HepG2 (cell line): ENCODE results near the gene ANKFY1. TPM values are rescaled to one million over a fixed set of nuclear protein-coding genes. Genes with fewer than 3 reads are reported as not detected.

Source experiments
- ATF2 ChIP-seq: sonication (generic); formaldehyde crosslinking; IDR thresholded peaks from 2 replicates; pipeline ENCODE4 v1.4.0; 2020; ENCODE audit warnings: missing genetic modification reagents
- ATF7 ChIP-seq, 2 experiments: fragments of 450-650 bp in 1 of 2; sonication (generic) in 1 of 2; formaldehyde crosslinking in 1 of 2; IDR thresholded peaks; 2 replicates each; pipeline versions ENCODE4 v1.4.0 to v1.6.1; 2016 to 2020; ENCODE audit warnings: antibody characterized with exemption in 1 of 2, mild to moderate bottlenecking in 1 of 2, missing genetic modification reagents in 1 of 2
- CC2D1A ChIP-seq: sonication (generic); formaldehyde crosslinking; IDR thresholded peaks from 2 replicates; pipeline ENCODE4 v1.8.1; 2023; ENCODE audit warnings: mild to moderate bottlenecking, missing genetic modification reagents
- DMAP1 ChIP-seq: IDR thresholded peaks from 2 replicates; pipeline ENCODE4 v1.6.1; 2016
- FOSL2 ChIP-seq: sonication (generic); formaldehyde crosslinking; IDR thresholded peaks from 2 replicates; pipeline ENCODE4 v1.4.0; 2020; ENCODE audit warnings: missing genetic modification reagents
- HNRNPL ChIP-seq: fragments of 200-400 bp; formaldehyde crosslinking; IDR thresholded peaks from 2 replicates; pipeline ENCODE4 v1.6.1; 2017; ENCODE audit warnings: mild to moderate bottlenecking, low read depth, low read length
- HNRNPUL1 ChIP-seq: fragments of 200-400 bp; formaldehyde crosslinking; IDR thresholded peaks from 2 replicates; pipeline ENCODE4 v1.6.1; 2017; ENCODE audit warnings: low read depth, mild to moderate bottlenecking, low read length, moderate library complexity
- KDM2A ChIP-seq: sonication (generic); formaldehyde crosslinking; IDR thresholded peaks from 2 replicates; pipeline ENCODE4 v1.4.0; 2020; ENCODE audit warnings: low read depth, missing genetic modification reagents, borderline replicate concordance
- KMT2A ChIP-seq: sonication (generic); formaldehyde crosslinking; IDR thresholded peaks from 2 replicates; pipeline ENCODE4 v1.4.0; 2020; ENCODE audit warnings: missing genetic modification reagents
- NRL ChIP-seq: sonication (generic); formaldehyde crosslinking; IDR thresholded peaks from 2 replicates; pipeline ENCODE4 v1.5.0; 2020; ENCODE audit warnings: missing genetic modification reagents, mild to moderate bottlenecking, moderate library complexity, borderline replicate concordance
- RBFOX2 ChIP-seq: fragments of 200-400 bp; formaldehyde crosslinking; IDR thresholded peaks from 2 replicates; pipeline ENCODE4 v1.6.1; 2017; ENCODE audit warnings: low read depth, mild to moderate bottlenecking, low read length
- SAP130 ChIP-seq: IDR thresholded peaks from 2 replicates; pipeline ENCODE4 v1.6.1; 2016; ENCODE audit warnings: low read depth
- SIX4 ChIP-seq: sonication (generic); formaldehyde crosslinking; IDR thresholded peaks from 2 replicates; pipeline ENCODE4 v1.4.0; 2020; ENCODE audit warnings: missing genetic modification reagents
- ZBTB21 ChIP-seq: sonication (generic); formaldehyde crosslinking; IDR thresholded peaks from 2 replicates; pipeline ENCODE4 v1.4.0; 2020; ENCODE audit warnings: missing genetic modification reagents
- ZBTB38 ChIP-seq: sonication (generic); formaldehyde crosslinking; IDR thresholded peaks from 2 replicates; pipeline ENCODE4 v1.5.1; 2020; ENCODE audit warnings: mild to moderate bottlenecking, missing genetic modification reagents
- ZNF101 ChIP-seq: sonication (generic); formaldehyde crosslinking; IDR thresholded peaks from 2 replicates; pipeline ENCODE4 v1.4.0; 2020; ENCODE audit warnings: mild to moderate bottlenecking, low read depth, missing genetic modification reagents, borderline replicate concordance
- ZNF160 ChIP-seq: sonication (generic); formaldehyde crosslinking; IDR thresholded peaks from 2 replicates; pipeline ENCODE4 v1.8.0; 2022; ENCODE audit warnings: mild to moderate bottlenecking, inconsistent platforms, missing genetic modification reagents
- ZNF331 ChIP-seq: sonication (generic); formaldehyde crosslinking; IDR thresholded peaks from 2 replicates; pipeline ENCODE4 v1.4.0; 2020; ENCODE audit warnings: missing genetic modification reagents
- ZNF34 ChIP-seq: sonication (generic); formaldehyde crosslinking; IDR thresholded peaks from 2 replicates; pipeline ENCODE4 v1.4.0; 2020; ENCODE audit warnings: mild to moderate bottlenecking, missing genetic modification reagents, borderline replicate concordance
- ZNF441 ChIP-seq: sonication (generic); formaldehyde crosslinking; IDR thresholded peaks from 2 replicates; pipeline ENCODE4 v1.7.0; 2021; ENCODE audit warnings: missing genetic modification reagents, borderline replicate concordance
- ZNF484 ChIP-seq: sonication (generic); formaldehyde crosslinking; IDR thresholded peaks from 2 replicates; pipeline ENCODE4 v1.5.1; 2020; ENCODE audit warnings: mild to moderate bottlenecking, low read depth, missing genetic modification reagents, borderline replicate concordance
- ZNF678 ChIP-seq: sonication (generic); formaldehyde crosslinking; IDR thresholded peaks from 2 replicates; pipeline ENCODE4 v1.4.0; 2020; ENCODE audit warnings: mild to moderate bottlenecking, missing genetic modification reagents
- ZNF687 ChIP-seq: sonication (generic); formaldehyde crosslinking; IDR thresholded peaks from 2 replicates; pipeline ENCODE4 v1.5.1; 2020; ENCODE audit warnings: mild to moderate bottlenecking, missing genetic modification reagents, moderate library complexity
- ZNF83 ChIP-seq: sonication (generic); formaldehyde crosslinking; IDR thresholded peaks from 2 replicates; pipeline ENCODE4 v1.4.0; 2020; ENCODE audit warnings: missing genetic modification reagents, mild to moderate bottlenecking, borderline replicate concordance
- polyA plus RNA-seq, 8 experiments: library from polyadenylated mRNA; depleted of rRNA in 3 of 8; stranded (reverse) in 7 of 8; unstranded in 1 of 8; fragments of >200 nt; fragmentation: Illumina TruSeq in 4 of 8; extraction: Trizol in 4 of 8; gene quantifications; 2 replicates each; pipeline versions ENCODE4 v1.2.1 to v1.2.3, GENCODE V29; 2011 to 2016; ENCODE audit warnings: low read depth in 4 of 8, missing spikeins in 1 of 8, mixed read lengths in 1 of 8; ENCODE audit not compliant: insufficient read depth in 1 of 8
- total RNA-seq, 5 experiments: library from RNA; depleted of rRNA; stranded (reverse); fragments of >200 nt; fragmentation: Illumina TruSeq; extraction: Trizol; gene quantifications; 2 replicates each; pipeline ENCODE4 v1.2.3, GENCODE V29; 2016; ENCODE audit warnings: low read depth in 1 of 5

ANKFY1 gene
- total and polyA plus RNA-seq, 2 of the 13 experiments (the other 11 are each of a cell fraction or from before 2014, with no cell fraction given), result 11.9 to 16.8 TPM

DNA sequence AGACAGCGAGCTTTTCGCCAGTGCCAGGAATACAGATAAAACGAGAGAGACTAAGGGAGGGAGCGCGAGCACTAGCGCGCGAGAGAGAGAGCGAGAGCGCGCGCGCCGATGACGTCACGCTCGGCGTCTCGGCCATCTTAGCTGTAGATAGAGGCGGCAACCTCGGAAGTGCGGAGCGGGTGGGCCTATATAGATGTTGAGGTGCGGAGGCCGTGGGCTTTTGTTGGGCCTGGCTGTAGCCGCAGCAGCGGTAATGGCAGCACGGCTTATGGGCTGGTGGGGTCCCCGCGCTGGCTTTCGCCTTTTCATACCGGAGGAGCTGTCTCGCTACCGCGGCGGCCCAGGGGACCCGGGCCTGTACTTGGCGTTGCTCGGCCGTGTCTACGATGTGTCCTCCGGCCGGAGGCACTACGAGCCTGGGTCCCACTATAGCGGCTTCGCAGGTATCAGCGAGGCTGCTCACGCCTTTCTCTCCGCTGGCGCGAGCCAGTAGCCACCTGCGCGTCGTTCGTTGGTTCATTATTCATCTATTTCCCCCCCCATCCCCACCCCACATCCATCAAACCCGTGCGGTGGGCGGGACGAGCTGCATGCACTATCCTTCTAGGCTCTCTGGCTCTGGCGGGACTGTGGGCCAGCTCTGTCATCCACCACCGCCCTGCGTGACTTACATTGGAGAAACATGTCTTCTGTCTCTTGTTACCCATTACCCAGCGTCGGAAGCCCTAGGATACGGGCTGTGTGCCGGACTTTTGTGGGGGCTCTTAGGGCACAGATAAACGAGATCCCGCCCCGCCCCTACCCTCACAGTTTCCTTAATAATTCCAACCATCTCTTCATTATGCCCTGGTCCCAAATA, 120.0 kb downstream of the ANKFY1 start (continued):
- TF ChIP-seq ZNF83 (CRISPR knock-in tag) (no peak), ZNF101 (CRISPR knock-in tag) (no peak), ZNF34 (no peak), FOSL2 (CRISPR knock-in tag) (peak; percentile 53), CC2D1A (CRISPR knock-in tag) (no peak; the same call in 1 of the 2 replicates), RBFOX2 (peak; percentile 91), ZNF160 (CRISPR knock-in tag) (no peak), SAP130 (CRISPR knock-in tag) (peak; percentile 47; the same call in 1 of the 2 replicates), ZNF687 (CRISPR knock-in tag) (peak; percentile 80), SIX4 (CRISPR knock-in tag) (no peak), DMAP1 (CRISPR knock-in tag) (peak; percentile 58), HNRNPUL1 (no peak), ATF7 (IDR thresholded peaks at IDR 0.05) (peak; percentile 99), ATF7 (CRISPR knock-in tag; IDR thresholded peaks at IDR 0.05) (peak; percentile 79), KDM2A (peak; percentile 80), ZNF331 (CRISPR knock-in tag) (0 out of 2 replicates have a peak, but pooled peaks have one; percentile 25), KMT2A (CRISPR knock-in tag) (peak; percentile 78), ZNF484 (CRISPR knock-in tag) (0 out of 2 replicates have a peak, but pooled peaks have one; percentile 58), ATF2 (CRISPR knock-in tag) (peak; percentile 85), ZNF678 (CRISPR knock-in tag) (no peak), ZBTB38 (CRISPR knock-in tag) (peak; percentile 27; the same call in 1 of the 2 replicates), HNRNPL (no peak; the same call in none of the 2 replicates), ZNF441 (peak; percentile 39; the same call in 1 of the 2 replicates), NRL (peak; percentile 66; the same call in 1 of the 2 replicates), ZBTB21 (CRISPR knock-in tag) (peak; percentile 93)
